Testis (tissue), 3 donors: ENCODE data around the gene VPS13C. TPM values are rescaled to one million over a fixed set of nuclear protein-coding genes. Genes with fewer than 3 reads are reported as not detected.
A peak's percentile ranks its signal among the peaks of the same experiment; 100 is the strongest.

Experiments used
- DNase-seq: peaks from one replicate; pipeline ENCODE4 v3.0.0-alpha.2; 2019
- H3K27ac ChIP-seq, 2 donors: fragments of 200-600 bp; sonication (generic); one replicate each; pipeline ENCODE4 v1.5.1; 2019
- H3K27me3 ChIP-seq: fragments of 200-600 bp; sonication (generic); one replicate; pipeline ENCODE4 v1.5.1; 2019
- H3K36me3 ChIP-seq: fragments of 200-600 bp; sonication (generic); one replicate; pipeline ENCODE4 v1.5.1; 2017; ENCODE audit warnings: low read depth; ENCODE audit errors: missing control alignments
- H3K4me1 ChIP-seq: fragments of 200-600 bp; sonication (generic); one replicate; pipeline ENCODE4 v1.5.1; 2019
- H3K4me3 ChIP-seq, 2 donors: fragments of 200-600 bp; sonication (generic); one replicate each; pipeline ENCODE4 v1.5.1; 2017 to 2019
- H3K9me3 ChIP-seq: fragments of 200-600 bp; sonication (generic); one replicate; pipeline ENCODE4 v1.5.1; 2017
- CTCF ChIP-seq, 3 experiments: fragments of 450-650 bp in 2 of 3; fragments of 200-600 bp in 1 of 3; sonication (generic) in 1 of 3; IDR thresholded peaks; one replicate each; pipeline ENCODE4 v1.5.1; 2016 to 2019; ENCODE audit warnings: antibody characterized with exemption in 3 of 3, mild to moderate bottlenecking in 2 of 3, moderate library complexity in 1 of 3
- POLR2A ChIP-seq: fragments of 450-650 bp; IDR thresholded peaks from one replicate; pipeline ENCODE4 v1.6.1; 2017; ENCODE audit warnings: antibody characterized with exemption, mild to moderate bottlenecking, moderate library complexity
- WGBS, 2 donors: methylation state at CpG; one replicate each; pipeline ENCODE4 v1.1.5; 2018; 5-methylcytosine and 5-hydroxymethylcytosine counted together
- intact Hi-C: fragments of 100-400 bp; cut with DNase I; formaldehyde crosslinking; loops from one replicate; pipeline ENCODE4 v1.15.1; 2023; ENCODE audit warnings: low total_unique reads
- polyA plus RNA-seq: library from polyadenylated mRNA; stranded (reverse); fragments of 350-450 nt; fragmentation: Illumina TruSeq; extraction: RNeasy Lipid Tissue Mini Kit (QIAGEN cat#74804); gene quantifications from one replicate; pipeline ENCODE4 v1.2.3, GENCODE V29; 2014; ENCODE audit warnings: low read depth, low replicate concordance; ENCODE audit not compliant: insufficient read depth
- total RNA-seq, 2 donors: library from RNA; depleted of rRNA; stranded (reverse); fragments of >200 nt; gene quantifications; one replicate each; pipeline ENCODE4 v1.2.3, GENCODE V29; 2016

VPS13C gene
- total and polyA plus RNA-seq, 3 donors from 2014 or later, result 21.3 to 89.1 (median 86.1) TPM

- Histone ChIP-seq H3K27me3 (no peaks in the 10 kb centered on the region), H3K4me1 (no peaks in the 10 kb centered on the region), H3K36me3 (no peaks in the 10 kb centered on the region), H3K4me3 (no peak overlapping the region), H3K27ac (no peak overlapping the region), H3K9me3 (no peaks in the 10 kb centered on the region)
- intact Hi-C loops, result no loop called here
- DNase-seq, result no peak
- 76 to 91% methylated on average over 5 to 7 of the region's 7 CpGs for WGBS, 2 donors
- TF ChIP-seq POLR2A, result no peak
- TF ChIP-seq CTCF (IDR thresholded peaks at IDR 0.05), result no peak
Observed at GRCh38 chr15:61829514-61829889, 230.7 kb downstream of the VPS13C start.

- no peak for DNase-seq
- 87 to 90% methylated on average over 5 to 6 of the region's 6 CpGs for WGBS, 2 donors
- H3K4me3 ChIP-seq, result no peak overlapping the region
- no peaks in the 10 kb centered on the region for H3K4me1 ChIP-seq
- H3K9me3 ChIP-seq, result no peaks in the 10 kb centered on the region
- intact Hi-C loops, result no loop called here
- H3K27me3 ChIP-seq, result no peaks in the 10 kb centered on the region
- no peak for TF ChIP-seq CTCF (IDR thresholded peaks at IDR 0.05)
- TF ChIP-seq POLR2A, result no peak
- no peaks in the 10 kb centered on the region for H3K36me3 ChIP-seq
- no peak overlapping the region for H3K27ac ChIP-seq
Observed at GRCh38 chr15:61828860-61829513, 231.3 kb downstream of the VPS13C start.

- DNase-seq, result no peak
- TF ChIP-seq POLR2A (no peak), CTCF (IDR thresholded peaks at IDR 0.05) (no peak)
- H3K4me1 ChIP-seq, result no peaks in the 10 kb centered on the region
- no peaks in the 10 kb centered on the region for H3K9me3 ChIP-seq
- H3K36me3 ChIP-seq, result no peaks in the 10 kb centered on the region
- peak overlapping the region in 1 of 2 donors; percentile 17 for H3K4me3 ChIP-seq
- intact Hi-C loops, result no loop called here
- no peaks in the 10 kb centered on the region for H3K27me3 ChIP-seq
- WGBS, 2 donors, result 60 to 66% methylated on average over 1 to 13 of the region's 13 CpGs
- no peak overlapping the region for H3K27ac ChIP-seq
Observed at GRCh38 chr15:61828008-61828407, 232.2 kb downstream of the VPS13C start.

GRCh38 chr15:61827131-61827530 is 233.1 kb downstream of the VPS13C start:
- WGBS, 2 donors, result 83 to 94% methylated on average over 1 of the region's 1 CpG
- Histone ChIP-seq H3K27ac (no peak overlapping the region), H3K36me3 (no peaks in the 10 kb centered on the region), H3K27me3 (no peaks in the 10 kb centered on the region), H3K4me3 (no peak overlapping the region), H3K9me3 (no peaks in the 10 kb centered on the region), H3K4me1 (no peaks in the 10 kb centered on the region)
- DNase-seq, result no peak
- intact Hi-C loops, result no loop called here
- TF ChIP-seq POLR2A (no peak), CTCF (IDR thresholded peaks at IDR 0.05) (no peak)

- no peaks in the 10 kb centered on the region for H3K4me1 ChIP-seq
- no peak for DNase-seq
- TF ChIP-seq CTCF (IDR thresholded peaks at IDR 0.05), result no peak
- no peak for TF ChIP-seq POLR2A
- no peak overlapping the region for H3K27ac ChIP-seq
- H3K9me3 ChIP-seq, result no peaks in the 10 kb centered on the region
- H3K27me3 ChIP-seq, result no peaks in the 10 kb centered on the region
- intact Hi-C loops, result no loop called here
- WGBS, 2 donors, result 42 to 95% methylated on average over 1 of the region's 1 CpG
- H3K4me3 ChIP-seq, result no peak overlapping the region
- H3K36me3 ChIP-seq, result no peaks in the 10 kb centered on the region
Observed at GRCh38 chr15:61824291-61824690, 236.0 kb downstream of the VPS13C start.
